Stimulated activated CD4-positive, alpha-beta T cell treated with anti-CD3 and anti-CD28 coated beads, Interleukin-15, amount 100 ng/mL, for 1 hour (primary cell): ENCODE results near the gene ZNF844.
"Not testable (repeated sequence)": the region's sequence is repeated elsewhere in the genome, so short reads cannot be mapped to it uniquely, and the experiment has no call there.

Experiments used
- DNase-seq, 2 donors: peaks; one replicate each; pipeline ENCODE4 v3.0.0-alpha.2; 2020; ENCODE audit warnings: low read depth in 1 of 2, low spot score in 1 of 2

Gene ZNF844

DNA sequence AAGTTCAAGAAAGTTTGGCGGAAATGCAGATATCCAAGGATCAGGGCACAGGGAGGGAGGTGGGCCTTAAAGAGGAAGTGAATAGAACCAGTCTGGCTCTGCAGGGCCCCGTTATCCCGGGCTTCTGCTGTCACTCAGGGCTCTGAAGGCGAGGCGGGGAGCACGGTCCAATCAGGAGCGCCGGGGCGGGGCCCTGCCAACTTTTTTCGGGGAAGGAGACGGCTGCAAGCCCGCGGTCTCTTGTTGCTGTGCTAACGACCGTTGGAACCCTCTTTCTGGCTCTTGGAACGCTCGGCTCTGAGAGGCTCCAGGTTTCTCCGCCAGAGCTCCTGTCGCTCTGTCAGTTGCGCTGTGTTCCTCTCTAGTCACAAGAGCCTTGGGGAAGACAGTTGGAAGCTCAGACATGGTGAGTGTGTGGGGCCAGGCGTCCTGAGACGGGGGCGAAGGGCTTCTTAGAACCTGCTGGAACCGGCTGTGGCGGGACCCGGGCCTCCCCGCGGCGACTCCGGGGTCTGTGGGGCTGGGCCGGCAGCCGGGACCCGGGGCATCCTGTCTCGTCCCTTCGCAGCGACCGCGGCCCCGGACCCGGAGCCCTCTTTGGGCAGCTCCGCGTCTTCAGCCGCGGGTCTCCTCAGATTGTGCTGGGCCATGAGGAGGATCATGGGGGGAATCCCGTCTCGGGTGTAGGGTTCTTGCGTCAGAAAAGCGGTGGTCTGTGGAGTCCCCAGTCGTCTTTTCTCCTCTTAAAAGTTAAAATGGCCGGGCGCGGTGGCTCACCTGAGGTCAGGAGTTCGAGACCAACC, 27.7 kb downstream of the ZNF844 start:
- DNase-seq: peak; percentile 2 to 49

DNA sequence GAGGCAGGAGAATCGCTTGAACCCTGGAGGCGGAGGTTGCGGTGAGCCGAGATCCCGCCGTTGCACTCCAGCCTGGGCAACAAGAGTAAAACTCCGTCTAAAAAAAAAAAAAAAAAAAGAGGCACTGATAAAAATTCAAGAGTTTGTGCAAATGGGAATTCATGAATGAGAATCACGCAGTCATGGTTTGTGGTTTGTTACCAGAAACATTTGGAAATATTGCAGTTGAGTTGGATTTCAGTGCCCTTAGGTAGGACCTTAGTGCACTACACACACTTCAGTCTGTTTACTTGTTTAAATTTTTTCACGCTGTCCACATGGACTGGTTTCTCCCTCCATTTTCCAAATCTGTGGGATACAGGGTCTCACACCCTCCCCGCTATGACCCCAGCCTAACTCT, 28.4 kb downstream of the ZNF844 start:
- no peak for DNase-seq

GRCh38 chr19:12093777-12094176, 29.2 kb downstream of the ZNF844 start:
- DNase-seq: no peak

DNA sequence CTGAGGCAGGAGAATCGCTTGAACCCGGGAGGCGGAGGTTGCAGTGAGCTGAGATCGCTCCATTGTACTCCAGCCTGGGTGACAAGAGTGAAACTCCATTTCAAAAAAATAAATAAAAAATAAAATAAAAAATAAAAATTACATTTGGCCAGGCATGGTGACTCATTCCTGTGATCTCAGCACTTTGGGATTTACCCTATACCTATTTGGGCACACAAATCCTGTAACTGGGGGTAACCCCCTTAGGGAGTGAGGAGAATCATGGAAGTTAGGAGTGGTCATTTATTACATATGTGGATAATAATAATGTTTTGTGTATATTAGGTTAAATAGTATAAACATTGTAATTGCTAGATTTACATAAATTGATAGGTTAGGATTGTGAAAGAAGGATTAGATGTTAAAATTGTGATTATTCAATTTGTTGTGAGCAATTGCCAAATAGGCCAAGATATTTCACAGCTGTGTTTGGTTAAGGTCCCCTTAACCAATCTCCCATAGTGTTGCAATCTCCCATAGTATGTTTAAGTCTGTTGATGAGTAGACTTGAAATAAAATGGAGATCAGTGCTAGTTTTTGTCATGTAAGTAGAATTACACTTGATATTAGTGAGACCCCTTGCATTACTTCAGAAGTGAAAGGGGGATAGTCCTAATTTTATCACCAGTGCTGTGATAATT, 30.7 kb downstream of the ZNF844 start:
- DNase-seq: no peak

GRCh38 chr19:12098040-12098439, 33.5 kb downstream of the ZNF844 start:
- DNase-seq: no peak

- DNase-seq: not testable (repeated sequence)
Observed at GRCh38 chr19:12103909-12104308, 39.4 kb downstream of the ZNF844 start.

GRCh38 chr19:12111176-12111575, 46.6 kb downstream of the ZNF844 start:
- DNase-seq: no peak

DNA sequence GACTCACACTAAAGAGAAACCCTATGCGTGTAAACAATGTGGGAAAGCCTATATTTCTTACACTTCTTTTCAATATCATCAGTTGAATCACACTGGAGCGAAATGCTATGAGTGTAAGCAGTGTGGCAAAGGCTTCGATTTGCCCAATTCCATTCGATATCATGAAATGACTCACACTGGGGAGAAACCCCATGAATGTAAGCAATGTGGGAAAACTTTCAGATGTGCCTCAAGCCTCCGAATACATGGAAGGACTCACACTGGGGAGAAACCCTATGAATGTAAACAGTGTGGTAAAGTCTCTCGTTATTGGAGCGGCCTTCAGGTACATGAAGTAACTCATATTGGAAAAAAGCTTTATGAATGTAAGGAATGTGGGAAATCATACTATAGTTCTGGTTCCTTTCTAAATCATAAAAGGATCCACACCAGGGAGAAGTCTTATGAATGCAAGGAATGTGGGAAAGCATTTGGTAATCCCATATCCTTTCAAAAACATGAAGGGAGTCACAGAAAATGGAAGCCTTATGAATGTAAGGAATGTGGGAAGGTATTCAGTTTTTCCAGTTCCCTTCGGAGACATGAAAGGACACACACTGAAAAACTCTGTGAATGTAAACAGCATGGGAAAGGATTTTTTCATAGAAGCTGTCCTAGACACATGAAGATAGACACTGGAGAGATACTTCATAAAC, 47.6 kb downstream of the ZNF844 start:
- DNase-seq: no peak

DNA sequence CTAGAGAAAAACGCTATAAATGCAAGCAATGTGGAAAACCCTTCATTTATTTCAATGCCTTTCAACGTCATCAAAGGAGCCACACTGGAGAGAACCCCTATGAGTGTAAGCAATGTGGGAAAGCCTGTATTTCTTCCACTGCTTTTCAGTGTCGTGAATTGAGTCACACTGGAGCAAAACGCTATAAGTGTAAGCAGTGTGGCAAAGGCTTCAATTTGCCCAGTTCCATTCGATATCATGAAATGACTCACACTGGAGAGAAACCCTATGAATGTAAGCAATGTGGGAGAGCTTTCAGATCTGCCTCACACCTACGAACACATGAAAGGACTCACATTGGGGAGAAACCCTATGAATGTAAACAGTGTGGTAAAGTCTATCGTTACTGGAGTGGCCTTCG, 48.2 kb downstream of the ZNF844 start:
- no peak for DNase-seq

DNA sequence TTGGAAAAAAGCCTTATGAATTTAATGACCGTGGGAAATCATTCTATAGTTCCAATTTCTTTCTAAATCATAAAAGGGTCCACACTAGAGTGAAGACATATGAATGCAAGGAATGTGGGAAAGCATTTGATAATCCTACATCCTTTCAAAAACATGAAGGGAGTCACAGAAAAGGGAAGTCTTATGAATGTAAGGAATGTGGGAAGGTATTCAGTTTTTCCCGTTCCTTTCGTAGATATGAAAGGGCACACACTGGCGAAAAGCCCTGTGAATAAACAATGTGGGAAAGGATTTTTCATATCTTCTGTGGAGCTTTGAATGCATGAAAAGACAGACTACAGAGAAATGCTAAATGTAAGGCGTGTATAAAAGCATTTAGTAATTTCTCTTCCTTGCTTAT, 48.6 kb downstream of the ZNF844 start:
- DNase-seq: no peak

DNA sequence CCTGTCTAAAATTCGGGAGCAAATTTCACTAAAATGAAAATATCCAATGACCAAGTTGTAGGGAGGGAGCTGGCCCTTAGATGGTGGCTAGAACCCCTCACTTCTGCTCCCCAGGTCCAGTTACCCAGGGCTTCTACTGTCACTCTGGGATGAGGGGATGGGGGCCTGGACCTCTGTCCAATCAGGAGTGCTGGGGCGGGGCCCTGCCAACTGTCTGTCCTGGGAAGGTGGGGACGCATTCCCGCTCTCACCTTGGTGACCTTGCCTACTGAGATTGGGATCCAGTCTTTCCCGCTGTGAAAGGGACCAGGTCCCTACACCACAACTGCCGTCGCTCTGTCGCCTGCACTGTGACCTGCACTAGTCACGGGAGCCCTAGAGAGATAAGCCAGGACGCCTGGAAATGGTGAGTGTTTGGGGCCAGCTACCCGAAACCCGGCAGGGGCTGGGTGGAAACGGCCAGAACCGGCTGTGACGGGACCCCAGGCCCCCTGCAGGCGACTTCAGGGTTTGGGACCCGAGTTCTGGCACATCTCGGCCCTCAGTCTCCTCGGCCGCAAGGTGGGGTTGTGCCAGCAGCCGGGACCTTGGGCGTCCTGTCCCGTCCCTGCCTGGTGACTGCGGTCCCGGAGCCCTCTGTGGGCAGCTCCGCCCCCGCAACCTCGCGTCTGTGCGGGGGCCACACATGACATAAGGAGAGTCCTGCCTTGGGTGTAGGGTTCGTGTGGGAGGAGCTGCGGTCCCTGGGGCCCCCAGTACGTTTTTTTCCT, 52.9 kb downstream of the ZNF844 start:
- no peak for DNase-seq

- no peak for DNase-seq
Observed at GRCh38 chr19:12126707-12127106, 62.2 kb downstream of the ZNF844 start.
